BJ (cell line): ENCODE measurements around the gene NINJ2. TPM values are rescaled to one million over a fixed set of nuclear protein-coding genes. Genes with fewer than 3 reads are reported as not detected.
"Not testable (repeated sequence)": the region's sequence is repeated elsewhere in the genome, so short reads cannot be mapped to it uniquely, and the experiment has no call there.

Source experiments
- CTCF ChIA-PET: fragments of 350-600 bp; formaldehyde crosslinking; extraction: SDS; loops from one replicate; lab custom pipeline; 2021; ENCODE audit warnings: antibody characterized with exemption, inconsistent platforms; lab: Yijun Ruan, JAX
- POLR2A ChIA-PET: fragments of 300-600 bp; sonication (Branson Sonifier 250); formaldehyde crosslinking; extraction: SDS; loops from one replicate; lab custom pipeline; 2021; ENCODE audit warnings: antibody characterized with exemption; lab: Charles Lee
- DNase-seq: peaks from one replicate; pipeline ENCODE4 v3.0.0-alpha.2; 2011; ENCODE audit warnings: low read depth
- H3K27me3 ChIP-seq: 2 replicates; pipeline ENCODE4 v1.6.0; 2011; ENCODE audit warnings: low read length; ENCODE audit not compliant: control insufficient read depth, insufficient read depth
- H3K36me3 ChIP-seq: 2 replicates; pipeline ENCODE4 v1.5.1; 2011; ENCODE audit warnings: low read length; ENCODE audit not compliant: control insufficient read depth, insufficient read depth
- H3K4me3 ChIP-seq: 2 replicates; pipeline ENCODE4 v1.5.1; 2011; ENCODE audit warnings: low read depth, mild to moderate bottlenecking, control low read depth, low read length
- polyA plus RNA-seq: library from polyadenylated mRNA; depleted of rRNA; stranded (reverse); fragments of >200 nt; gene quantifications from 2 replicates; pipeline ENCODE4 v1.2.3, GENCODE V29; 2011
- TF ChIP-seq, protein P1 (sequence below): IDR thresholded peaks from 2 replicates; pipeline ENCODE4 v1.5.1; 2011; ENCODE audit warnings: low read depth, mild to moderate bottlenecking, control low read depth, inconsistent platforms, low read length, moderate library complexity; ENCODE audit not compliant: insufficient read depth

The NINJ2 gene
- polyA plus RNA-seq, 1 experiment, result 0.32 TPM

DNA sequence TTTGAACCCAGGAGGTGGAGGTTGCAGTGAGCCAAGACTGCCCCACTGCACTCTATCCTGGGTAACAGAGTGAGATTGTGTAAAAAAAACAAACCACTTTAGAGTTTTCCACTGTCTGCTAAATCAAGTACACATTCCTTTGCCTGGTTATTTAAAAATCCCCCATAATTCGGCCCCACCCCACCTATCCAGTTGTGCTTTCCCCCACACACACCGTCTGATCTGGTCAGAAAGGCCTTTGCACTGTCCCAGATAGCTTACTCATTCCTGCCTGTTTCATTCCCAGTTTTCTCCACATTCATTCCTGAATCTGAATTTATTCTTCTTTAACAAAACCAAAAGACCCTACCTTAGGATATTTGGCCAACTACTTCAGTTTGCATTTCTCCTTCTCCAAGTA is 29.5 kb downstream of the NINJ2 start:
- H3K4me3 ChIP-seq, result no peak overlapping the region
- TF ChIP-seq, protein P1, sequence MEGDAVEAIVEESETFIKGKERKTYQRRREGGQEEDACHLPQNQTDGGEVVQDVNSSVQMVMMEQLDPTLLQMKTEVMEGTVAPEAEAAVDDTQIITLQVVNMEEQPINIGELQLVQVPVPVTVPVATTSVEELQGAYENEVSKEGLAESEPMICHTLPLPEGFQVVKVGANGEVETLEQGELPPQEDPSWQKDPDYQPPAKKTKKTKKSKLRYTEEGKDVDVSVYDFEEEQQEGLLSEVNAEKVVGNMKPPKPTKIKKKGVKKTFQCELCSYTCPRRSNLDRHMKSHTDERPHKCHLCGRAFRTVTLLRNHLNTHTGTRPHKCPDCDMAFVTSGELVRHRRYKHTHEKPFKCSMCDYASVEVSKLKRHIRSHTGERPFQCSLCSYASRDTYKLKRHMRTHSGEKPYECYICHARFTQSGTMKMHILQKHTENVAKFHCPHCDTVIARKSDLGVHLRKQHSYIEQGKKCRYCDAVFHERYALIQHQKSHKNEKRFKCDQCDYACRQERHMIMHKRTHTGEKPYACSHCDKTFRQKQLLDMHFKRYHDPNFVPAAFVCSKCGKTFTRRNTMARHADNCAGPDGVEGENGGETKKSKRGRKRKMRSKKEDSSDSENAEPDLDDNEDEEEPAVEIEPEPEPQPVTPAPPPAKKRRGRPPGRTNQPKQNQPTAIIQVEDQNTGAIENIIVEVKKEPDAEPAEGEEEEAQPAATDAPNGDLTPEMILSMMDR, result no peak
- DNase-seq, result no peak
- H3K36me3 ChIP-seq, result no peaks in the 10 kb centered on the region
- CTCF ChIA-PET, result interaction anchor here (0.6 to 1.4 kb wide), 4 partner anchors 29 to 459 kb away, joined by 3 to 6 read pairs (median 4); partner anchors contain the start of gene NINJ2
- POLR2A ChIA-PET, result no interaction called here
- H3K27me3 ChIP-seq, result no peaks in the 10 kb centered on the region

DNA sequence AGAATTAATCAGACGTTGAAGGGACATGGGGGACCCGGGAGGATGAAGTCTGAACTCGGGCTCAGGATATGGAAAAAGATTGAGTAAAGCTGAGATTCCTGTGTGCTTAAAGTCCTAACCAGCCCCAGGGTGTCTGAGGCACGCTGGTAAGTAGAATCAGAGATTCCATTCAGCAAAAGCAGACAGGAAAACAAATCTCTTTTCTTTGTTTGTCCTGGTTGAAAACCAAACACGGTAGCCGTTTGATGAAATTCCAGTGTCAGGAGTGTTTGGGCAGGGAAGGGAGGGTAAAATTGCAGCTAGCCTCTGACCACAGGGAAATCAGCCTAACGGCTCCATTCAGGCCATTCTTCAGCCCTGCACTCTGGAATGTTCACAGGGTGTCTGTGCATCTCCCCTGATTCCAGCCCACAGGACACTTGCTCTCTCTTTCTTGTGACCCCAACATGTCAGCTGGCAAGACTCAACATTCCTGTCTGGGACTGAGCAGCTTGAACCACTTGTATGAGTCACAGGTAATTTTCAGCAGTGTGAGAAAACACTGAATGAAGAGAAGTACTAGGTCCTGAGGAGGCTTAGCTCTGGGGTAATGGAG is 31.0 kb downstream of the NINJ2 start:
- Histone ChIP-seq H3K4me3 (no peak overlapping the region), H3K36me3 (no peaks in the 10 kb centered on the region), H3K27me3 (no peaks in the 10 kb centered on the region)
- ChIA-PET CTCF (interaction anchor here (0.9 to 1.7 kb wide), 7 partner anchors 10 to 973 kb away, joined by 3 to 6 read pairs (median 3); partner anchors contain the start of gene WNK1), POLR2A (interaction anchor here (0.6 to 0.7 kb wide), 2 partner anchors 9 to 123 kb away, joined by 3 to 20 read pairs; no protein-coding TSS in a partner anchor)
- TF ChIP-seq, protein P1, result no peak
- peak; percentile 88 for DNase-seq

DNA sequence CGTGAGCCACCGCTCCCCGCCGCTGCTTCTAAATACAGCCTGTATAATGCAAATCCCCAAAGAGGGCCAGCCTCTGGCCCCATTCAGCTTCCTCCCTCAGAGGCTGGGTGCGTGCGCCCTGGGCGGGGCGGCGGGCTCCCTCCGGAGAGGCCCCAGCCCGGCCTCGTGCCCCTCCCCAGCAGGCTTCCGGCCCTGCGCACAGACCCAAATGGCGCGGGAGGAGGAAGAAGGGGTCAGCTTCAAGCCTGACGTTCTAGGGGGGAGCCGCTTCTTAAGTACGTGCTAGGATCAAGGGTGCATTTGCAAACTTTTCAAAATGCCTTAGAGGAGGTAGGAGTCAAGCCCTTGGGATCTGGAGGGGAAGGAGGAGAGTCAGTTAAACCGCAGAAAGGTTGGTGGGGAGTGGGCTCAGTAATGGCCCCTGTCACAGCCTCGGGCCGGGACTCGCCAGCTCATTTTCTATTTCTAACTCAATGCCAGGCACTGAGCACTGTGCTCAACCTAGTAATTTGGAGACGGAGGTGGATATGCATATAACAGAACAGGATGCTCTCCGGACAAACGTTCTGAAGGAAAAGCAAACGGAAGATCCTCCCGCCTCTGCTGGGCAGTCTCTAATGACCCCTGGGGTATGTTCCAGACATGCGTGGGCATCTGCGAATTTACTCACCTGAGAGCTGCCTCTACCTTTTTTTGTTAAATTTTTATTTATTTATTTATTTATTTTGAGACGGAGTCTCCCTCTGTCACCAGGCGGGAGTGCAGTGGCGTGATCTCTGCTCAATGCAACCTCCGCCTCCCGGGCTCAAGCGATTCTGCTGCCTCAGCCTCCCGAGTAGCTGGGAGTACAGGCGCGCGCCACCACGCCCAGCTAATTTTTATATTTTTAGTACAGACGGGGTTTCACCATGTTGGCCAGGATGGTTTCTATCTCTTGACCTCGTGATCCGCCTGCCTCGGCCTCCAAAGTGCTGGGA is 32.3 kb downstream of the NINJ2 start:
- TF ChIP-seq, protein P1, result no peak
- Histone ChIP-seq H3K27me3 (no peaks in the 10 kb centered on the region), H3K4me3 (no peak overlapping the region), H3K36me3 (no peaks in the 10 kb centered on the region)
- ChIA-PET CTCF (interaction anchor here (0.7 to 1.2 kb wide), 3 partner anchors 17 to 83 kb away, joined by 3 to 5 read pairs (median 3); no protein-coding TSS in a partner anchor), POLR2A (no interaction called here)
- no peak for DNase-seq

DNA sequence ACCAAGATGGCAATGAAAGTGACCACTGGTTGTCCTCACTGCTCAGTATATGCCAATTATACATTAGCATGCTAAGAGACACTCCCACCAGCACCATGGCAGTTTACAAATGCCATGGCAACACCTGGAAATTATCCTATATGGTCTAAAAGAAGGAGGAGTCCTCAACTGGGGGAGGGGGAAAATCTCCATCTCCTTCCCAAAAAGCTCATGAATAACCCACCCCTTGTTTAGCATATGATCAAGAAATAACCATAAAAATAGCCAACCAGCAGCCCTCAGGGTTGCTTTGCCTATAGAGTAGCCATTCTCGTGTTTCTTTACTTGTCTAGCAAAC is 34.5 kb downstream of the NINJ2 start:
- H3K36me3 ChIP-seq, H3K27me3 ChIP-seq, CTCF ChIA-PET, DNase-seq, POLR2A ChIA-PET, H3K4me3 ChIP-seq: not testable (repeated sequence)

DNA sequence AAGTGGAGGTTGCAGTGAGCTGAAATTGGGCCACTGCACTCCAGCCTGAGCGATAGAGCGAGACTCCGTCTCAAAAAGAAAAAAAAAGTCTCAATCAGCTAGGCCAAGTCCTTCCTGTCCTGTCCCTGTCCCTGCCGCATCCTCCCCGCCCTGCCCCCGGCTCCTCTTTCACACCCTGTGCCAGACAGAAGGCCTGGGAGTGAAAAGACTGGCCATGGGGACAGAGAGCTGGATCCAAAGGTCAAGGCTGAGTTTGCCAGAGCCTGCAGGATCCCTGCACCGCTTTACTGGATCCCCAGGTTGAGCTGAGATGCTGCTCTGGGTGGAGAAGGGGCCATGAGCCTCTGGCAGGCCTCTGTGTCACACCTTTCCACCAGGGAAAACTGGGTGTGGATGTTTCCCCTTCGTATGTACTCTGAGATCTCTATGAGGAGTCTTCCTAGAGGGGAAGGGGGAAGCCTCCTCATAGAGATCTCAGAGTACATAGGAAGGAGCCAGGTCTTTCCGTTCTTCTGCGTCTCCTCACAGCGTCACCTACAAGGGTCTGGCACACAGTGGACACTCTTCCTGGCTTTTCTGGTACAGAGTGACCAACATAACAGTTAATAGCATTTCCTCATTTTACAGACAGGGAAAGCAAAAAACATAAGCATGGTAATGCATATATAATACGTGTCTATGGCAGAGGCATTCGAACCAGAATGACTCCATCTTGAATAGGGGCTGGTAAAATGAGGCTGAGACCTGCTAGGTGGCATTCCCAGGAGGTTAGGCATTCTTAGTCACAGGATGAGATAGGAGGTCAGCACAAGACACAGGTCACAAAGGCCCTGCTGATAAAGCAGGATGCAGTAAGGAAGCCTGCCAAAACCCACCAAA is 35.1 kb downstream of the NINJ2 start:
- no peak for DNase-seq
- Histone ChIP-seq H3K27me3 (no peaks in the 10 kb centered on the region), H3K4me3 (no peak overlapping the region), H3K36me3 (no peaks in the 10 kb centered on the region)
- ChIA-PET CTCF (interaction anchor here (1.0 kb wide), 2 partner anchors 8 to 123 kb away, joined by 3 read pairs; no protein-coding TSS in a partner anchor), POLR2A (no interaction called here)
- TF ChIP-seq, protein P1, result no peak
